ENCODE data around the gene B3GNT3.

Gene B3GNT3

DNA sequence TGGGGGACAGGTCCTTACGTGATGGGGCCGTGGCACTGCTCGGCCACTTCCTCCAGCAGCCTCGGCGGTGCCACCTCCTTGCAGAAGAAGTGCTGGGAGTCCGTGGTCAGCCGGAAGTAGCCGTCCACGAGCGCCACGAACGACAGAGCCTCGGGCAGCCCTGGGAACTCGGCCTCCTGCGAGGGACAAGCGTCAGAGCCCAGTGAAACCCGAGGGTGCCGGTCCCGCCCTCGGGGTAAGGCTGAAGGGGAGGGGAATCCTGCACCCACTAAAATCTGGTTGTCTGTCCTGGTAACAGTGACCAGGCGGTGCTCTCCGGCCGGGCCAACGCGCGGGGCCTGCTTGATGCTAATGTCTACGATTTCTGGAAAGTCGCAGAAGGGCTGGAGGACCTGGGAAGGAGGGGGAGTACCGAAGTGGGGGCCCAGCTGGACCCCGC, 46.5 kb downstream of the B3GNT3 start:
- Histone ChIP-seq H4K20me1 (ENCODE audit: insufficient read depth, low read length) (no peaks in the 10 kb centered on the region), H3K4me1 (ENCODE audit: insufficient read depth, low read length) (peaks cover under 1% of the 10 kb centered on the region; the same call in 1 of the 2 replicates), H3K4me3 (ENCODE audit: low read depth in 1 of 2, low read length in 2 of 2) (no peak overlapping the region), H3K4me2 (ENCODE audit: insufficient read depth, low read length) (no peak overlapping the region), H2AFZ (ENCODE audit: low read depth, low read length) (no peak overlapping the region), H3K9me3 (ENCODE audit: insufficient read depth, low read length, severe bottlenecking) (no peaks in the 10 kb centered on the region), H3K9ac (ENCODE audit: low read depth, low read length) (no peak overlapping the region), H3K27ac (ENCODE audit: low read length) (no peak overlapping the region), H3K27me3 (ENCODE audit: insufficient read depth, low read length, poor library complexity) (no peaks in the 10 kb centered on the region), H3K79me2 (ENCODE audit: insufficient read depth, low read length) (0 out of 2 replicates have a peak, but pooled peaks cover under 1% of the 10 kb centered on the region), H3K36me3 (ENCODE audit: insufficient read depth, low read length) (0 out of 2 replicates have a peak, but pooled peaks cover 6% of the 10 kb centered on the region)
- ATAC-seq (ENCODE audit: insufficient read depth, low read depth) = no peak
- DNase-seq = no peak
- TF ChIP-seq EZH2 (IDR thresholded peaks at IDR 0.05; ENCODE audit: borderline replicate concordance, low read depth, low read length, severe bottlenecking) = no peak
- TF ChIP-seq, protein P1, sequence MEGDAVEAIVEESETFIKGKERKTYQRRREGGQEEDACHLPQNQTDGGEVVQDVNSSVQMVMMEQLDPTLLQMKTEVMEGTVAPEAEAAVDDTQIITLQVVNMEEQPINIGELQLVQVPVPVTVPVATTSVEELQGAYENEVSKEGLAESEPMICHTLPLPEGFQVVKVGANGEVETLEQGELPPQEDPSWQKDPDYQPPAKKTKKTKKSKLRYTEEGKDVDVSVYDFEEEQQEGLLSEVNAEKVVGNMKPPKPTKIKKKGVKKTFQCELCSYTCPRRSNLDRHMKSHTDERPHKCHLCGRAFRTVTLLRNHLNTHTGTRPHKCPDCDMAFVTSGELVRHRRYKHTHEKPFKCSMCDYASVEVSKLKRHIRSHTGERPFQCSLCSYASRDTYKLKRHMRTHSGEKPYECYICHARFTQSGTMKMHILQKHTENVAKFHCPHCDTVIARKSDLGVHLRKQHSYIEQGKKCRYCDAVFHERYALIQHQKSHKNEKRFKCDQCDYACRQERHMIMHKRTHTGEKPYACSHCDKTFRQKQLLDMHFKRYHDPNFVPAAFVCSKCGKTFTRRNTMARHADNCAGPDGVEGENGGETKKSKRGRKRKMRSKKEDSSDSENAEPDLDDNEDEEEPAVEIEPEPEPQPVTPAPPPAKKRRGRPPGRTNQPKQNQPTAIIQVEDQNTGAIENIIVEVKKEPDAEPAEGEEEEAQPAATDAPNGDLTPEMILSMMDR (IDR thresholded peaks at IDR 0.05; ENCODE audit: borderline replicate concordance, extremely low read depth, low read length, poor library complexity, severe bottlenecking) = no peak

DNA sequence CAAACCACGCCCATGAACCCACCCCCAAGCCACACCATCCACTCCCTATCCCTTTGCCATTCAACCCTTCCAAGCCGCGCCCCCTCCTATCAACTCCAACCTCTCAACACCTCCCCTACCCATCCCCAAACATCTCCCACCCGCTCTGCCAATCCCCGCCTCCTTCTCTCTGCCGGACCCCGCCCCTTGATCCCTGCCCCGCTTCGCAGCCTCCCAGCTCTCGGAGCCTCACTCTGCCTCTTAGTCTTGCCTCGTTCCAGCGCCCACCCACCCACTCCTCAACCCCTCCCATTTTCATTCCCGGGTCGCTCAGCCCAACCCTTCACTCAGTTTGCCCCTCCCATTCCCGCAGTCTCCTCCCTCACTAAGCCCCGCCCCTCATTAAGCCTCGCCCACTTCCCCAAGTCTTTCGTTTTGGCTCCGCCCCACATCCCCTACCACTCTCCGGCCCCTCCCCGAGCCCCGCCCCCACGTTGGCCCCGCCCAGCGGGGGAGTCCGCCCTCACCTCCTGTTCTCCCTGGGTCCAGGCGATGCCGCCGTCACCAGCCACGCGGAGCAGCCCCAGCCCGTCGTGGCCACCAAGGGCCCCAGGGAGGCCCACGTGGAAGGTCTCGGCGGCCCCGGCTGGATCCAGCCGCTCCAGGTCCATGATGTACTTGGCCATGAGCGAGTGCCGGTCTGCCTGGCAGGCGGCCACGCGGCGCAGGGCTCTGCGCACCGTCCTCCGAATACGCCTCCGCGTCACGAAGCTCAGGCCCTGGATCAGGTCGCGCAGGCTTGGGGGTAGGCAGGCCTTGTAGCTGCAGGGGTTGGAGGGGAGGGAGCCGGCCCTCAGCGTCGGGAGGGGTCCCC, 47.1 kb downstream of the B3GNT3 start:
- H3K4me2 ChIP-seq (ENCODE audit: insufficient read depth, low read length) = no peak overlapping the region
- ATAC-seq (ENCODE audit: insufficient read depth, low read depth) = peak; percentile 58
- H3K9ac ChIP-seq (ENCODE audit: low read depth, low read length) = no peak overlapping the region
- H3K27ac ChIP-seq (ENCODE audit: low read length) = no peak overlapping the region
- peaks cover 5% of the 10 kb centered on the region; the same call in 1 of the 2 replicates for H3K4me1 ChIP-seq (ENCODE audit: insufficient read depth, low read length)
- DNase-seq = peak; percentile 57
- H3K36me3 ChIP-seq (ENCODE audit: insufficient read depth, low read length) = 0 out of 2 replicates have a peak, but pooled peaks cover 6% of the 10 kb centered on the region
- no peak for TF ChIP-seq EZH2 (IDR thresholded peaks at IDR 0.05; ENCODE audit: borderline replicate concordance, low read depth, low read length, severe bottlenecking)
- TF ChIP-seq, protein P1 (IDR thresholded peaks at IDR 0.05; ENCODE audit: borderline replicate concordance, extremely low read depth, low read length, poor library complexity, severe bottlenecking) = no peak
- H2AFZ ChIP-seq (ENCODE audit: low read depth, low read length) = no peak overlapping the region
- no peaks in the 10 kb centered on the region for H3K9me3 ChIP-seq (ENCODE audit: insufficient read depth, low read length, severe bottlenecking)
- 0 out of 2 replicates have a peak, but pooled peaks cover 3% of the 10 kb centered on the region for H3K79me2 ChIP-seq (ENCODE audit: insufficient read depth, low read length)
- H4K20me1 ChIP-seq (ENCODE audit: insufficient read depth, low read length) = no peaks in the 10 kb centered on the region
- no peak overlapping the region for H3K4me3 ChIP-seq (ENCODE audit: low read depth in 1 of 2, low read length in 2 of 2)
- H3K27me3 ChIP-seq (ENCODE audit: insufficient read depth, low read length, poor library complexity) = no peaks in the 10 kb centered on the region

DNA sequence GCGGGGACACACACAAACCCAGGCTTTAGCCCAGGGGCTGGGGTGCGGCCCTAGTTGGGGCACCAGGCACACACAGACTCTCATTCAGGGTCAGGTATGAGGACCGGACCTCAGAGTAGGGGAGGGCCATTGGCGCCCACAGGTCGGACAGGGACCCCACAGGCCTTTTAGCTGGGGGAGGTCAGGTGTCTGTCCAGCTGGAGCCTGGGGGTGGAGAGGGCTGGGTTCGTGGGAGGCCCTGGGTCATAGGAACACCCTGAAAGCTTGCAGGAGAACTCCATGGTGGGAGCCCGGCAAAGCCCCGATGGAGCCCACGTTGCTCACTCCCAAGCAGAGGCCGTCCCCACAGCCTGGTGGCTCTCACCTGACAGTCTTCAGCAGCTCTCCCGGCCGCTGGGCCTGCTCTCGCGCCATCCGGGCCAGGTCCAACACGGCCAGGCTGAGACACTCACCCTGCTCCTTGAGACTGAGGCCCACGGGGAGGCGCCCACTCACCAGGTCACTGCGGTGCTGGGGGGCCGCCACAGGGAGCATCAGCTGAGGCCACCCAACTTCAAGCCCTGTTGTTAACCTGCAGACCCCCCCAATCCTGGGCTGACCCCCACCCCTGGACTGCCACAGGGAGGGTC, 47.8 kb downstream of the B3GNT3 start:
- Histone ChIP-seq H3K27ac (ENCODE audit: low read length) (no peak overlapping the region), H3K4me1 (ENCODE audit: insufficient read depth, low read length) (peaks cover 12% of the 10 kb centered on the region), H3K9ac (ENCODE audit: low read depth, low read length) (no peak overlapping the region), H3K27me3 (ENCODE audit: insufficient read depth, low read length, poor library complexity) (no peaks in the 10 kb centered on the region), H3K36me3 (ENCODE audit: insufficient read depth, low read length) (0 out of 2 replicates have a peak, but pooled peaks cover 6% of the 10 kb centered on the region), H2AFZ (ENCODE audit: low read depth, low read length) (no peak overlapping the region), H3K4me3 (ENCODE audit: low read depth in 1 of 2, low read length in 2 of 2) (no peak overlapping the region), H3K9me3 (ENCODE audit: insufficient read depth, low read length, severe bottlenecking) (no peaks in the 10 kb centered on the region), H3K79me2 (ENCODE audit: insufficient read depth, low read length) (0 out of 2 replicates have a peak, but pooled peaks cover 4% of the 10 kb centered on the region), H3K4me2 (ENCODE audit: insufficient read depth, low read length) (no peak overlapping the region), H4K20me1 (ENCODE audit: insufficient read depth, low read length) (no peaks in the 10 kb centered on the region)
- DNase-seq (no peak), ATAC-seq (ENCODE audit: insufficient read depth, low read depth) (no peak)
- TF ChIP-seq, protein P1 (IDR thresholded peaks at IDR 0.05; ENCODE audit: borderline replicate concordance, extremely low read depth, low read length, poor library complexity, severe bottlenecking) = no peak
